Urinary bladder (tissue), 4 donors: ENCODE measurements around the gene TMEM200A. TPM values are rescaled to one million over a fixed set of nuclear protein-coding genes. Genes with fewer than 3 reads are reported as not detected.
A peak's percentile ranks its signal among the peaks of the same experiment; 100 is the strongest.

Experiments
- DNase-seq: peaks from one replicate; pipeline ENCODE4 v3.0.0-alpha.2; 2015; ENCODE audit errors: extremely low spot score
- H3K27ac ChIP-seq: one replicate; pipeline ENCODE4 v1.5.1; 2013; ENCODE audit warnings: low read depth, mild to moderate bottlenecking, moderate library complexity
- H3K36me3 ChIP-seq: one replicate; pipeline ENCODE4 v1.6.1; 2013; ENCODE audit warnings: mild to moderate bottlenecking, moderate library complexity; ENCODE audit not compliant: insufficient read depth
- H3K4me1 ChIP-seq: one replicate; pipeline ENCODE4 v1.6.1; 2013; ENCODE audit warnings: mild to moderate bottlenecking, moderate library complexity; ENCODE audit not compliant: insufficient read depth
- H3K4me3 ChIP-seq: one replicate; pipeline ENCODE4 v1.5.1; 2013; ENCODE audit warnings: low read depth, low read length
- WGBS: extraction: QIAGEN DNeasy Blood & Tissue Kit; methylation state at CpG from one replicate; pipeline ENCODE4 v1.1.7; 2013; 5-methylcytosine and 5-hydroxymethylcytosine counted together
- polyA plus RNA-seq: library from polyadenylated mRNA; stranded (reverse); fragments of 200-250 nt; gene quantifications from one replicate; pipeline ENCODE4 v1.2.3, GENCODE V29; 2013
- total RNA-seq: library from RNA; depleted of rRNA; stranded (reverse); fragments of >200 nt; gene quantifications from one replicate; pipeline ENCODE4 v1.2.3, GENCODE V29; 2014
- donor health status: healthy with polysubstance abuse.
- donor health status: healthy.

Gene TMEM200A
- total and polyA plus RNA-seq, 2 donors = 9.5 to 24.8 TPM

DNA sequence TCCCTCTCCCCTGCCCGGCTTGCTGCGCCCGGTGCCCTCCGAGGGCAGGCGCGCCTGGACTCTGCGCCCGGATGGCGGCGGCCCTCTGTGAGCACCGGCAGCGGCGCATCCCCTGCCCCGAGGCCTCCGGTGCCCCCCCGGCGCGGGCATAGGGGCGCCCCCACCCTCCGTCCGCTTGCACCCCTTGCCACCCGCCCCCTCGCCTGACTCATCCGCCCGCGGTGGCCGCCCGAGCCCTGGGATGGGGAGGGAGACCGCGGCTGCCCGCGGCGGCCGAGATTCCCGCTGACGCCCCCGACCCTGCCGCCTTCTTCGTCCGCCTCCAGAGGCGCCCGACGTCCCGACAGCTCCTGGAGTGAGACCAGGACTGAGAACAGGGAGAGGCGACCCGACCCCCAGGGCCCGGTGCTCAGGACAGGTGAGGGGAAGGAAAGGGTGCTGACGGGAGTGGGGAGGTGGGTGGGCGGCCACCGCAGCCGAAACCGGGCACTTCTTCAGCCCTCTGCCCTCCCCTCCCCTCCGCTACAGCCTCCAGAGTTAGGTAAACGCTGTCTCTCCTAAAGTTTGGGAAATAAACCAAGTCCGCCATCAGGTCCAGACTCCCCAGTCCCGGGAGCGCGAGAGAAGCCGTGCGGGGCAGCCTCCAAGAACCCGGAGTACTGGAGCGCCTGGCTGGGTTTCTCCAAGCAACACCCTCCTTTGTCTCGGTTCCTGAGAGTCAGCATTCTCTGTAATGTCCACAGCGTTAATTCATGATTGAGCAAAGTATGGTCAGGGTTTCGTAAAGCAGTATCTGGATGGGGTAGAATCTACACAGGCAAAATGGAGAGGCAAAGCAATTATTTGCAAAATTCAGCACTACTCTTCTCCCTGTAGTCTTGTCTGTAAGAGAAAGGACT, 539 bp downstream of the TMEM200A start:
- DNase-seq = no peak
- WGBS = under 1% methylated on average over 65 of the region's 65 CpGs
- H3K27ac ChIP-seq = no peak overlapping the region

DNA sequence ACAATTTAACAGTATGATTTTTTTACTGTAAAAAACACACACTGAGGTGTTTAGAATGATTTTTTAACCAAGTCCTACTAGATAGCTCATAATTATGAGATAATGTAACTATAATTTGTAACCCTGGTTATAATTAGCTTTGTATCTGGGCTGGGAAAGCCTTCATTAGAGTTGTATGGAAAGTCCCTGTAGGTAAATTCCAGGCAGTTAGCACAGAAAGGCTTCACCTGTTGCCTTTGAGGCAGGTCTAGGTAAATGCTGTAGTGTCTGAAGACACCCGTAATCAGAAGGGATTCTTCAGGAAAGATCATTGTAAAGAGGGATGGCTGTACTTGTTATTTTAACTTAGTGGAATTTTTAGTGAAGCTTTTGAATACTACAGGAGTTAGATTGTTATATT, 1.9 kb downstream of the TMEM200A start:
- H3K4me1 ChIP-seq = no peaks in the 10 kb centered on the region
- no peak overlapping the region for H3K27ac ChIP-seq
- 78% methylated on average over 1 of the region's 1 CpG for WGBS
- no peaks in the 10 kb centered on the region for H3K36me3 ChIP-seq
- no peak overlapping the region for H3K4me3 ChIP-seq
- no peak for DNase-seq

More for the DNA sequence above, 539 bp downstream of the TMEM200A start:
- no peaks in the 10 kb centered on the region for H3K36me3 ChIP-seq
- peak overlapping the region; percentile 85 for H3K4me3 ChIP-seq
- no peaks in the 10 kb centered on the region for H3K4me1 ChIP-seq

DNA sequence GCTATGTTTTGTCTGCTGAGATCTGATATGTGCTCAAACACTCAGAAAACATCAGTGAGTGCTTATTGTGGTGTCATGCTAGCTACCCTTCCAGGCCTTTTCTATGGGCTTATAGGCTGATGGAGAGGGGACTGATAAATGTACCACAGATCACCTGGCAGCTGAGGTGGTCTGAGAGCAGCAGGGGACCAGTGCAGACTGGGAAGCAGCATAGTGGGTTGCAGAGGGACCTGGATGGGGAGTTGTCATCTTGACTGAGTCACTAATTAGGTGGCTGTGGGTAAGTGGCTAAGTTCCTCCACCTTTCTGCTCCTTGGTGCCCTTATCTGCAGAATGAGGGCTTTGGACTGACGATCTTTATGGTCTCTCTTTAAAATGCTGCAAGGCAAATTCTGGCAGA, 2.8 kb downstream of the TMEM200A start:
- 72% methylated on average over 1 of the region's 1 CpG for WGBS
- H3K36me3 ChIP-seq = no peaks in the 10 kb centered on the region
- H3K4me1 ChIP-seq = no peaks in the 10 kb centered on the region
- no peak overlapping the region for H3K4me3 ChIP-seq
- no peak overlapping the region for H3K27ac ChIP-seq
- no peak for DNase-seq

DNA sequence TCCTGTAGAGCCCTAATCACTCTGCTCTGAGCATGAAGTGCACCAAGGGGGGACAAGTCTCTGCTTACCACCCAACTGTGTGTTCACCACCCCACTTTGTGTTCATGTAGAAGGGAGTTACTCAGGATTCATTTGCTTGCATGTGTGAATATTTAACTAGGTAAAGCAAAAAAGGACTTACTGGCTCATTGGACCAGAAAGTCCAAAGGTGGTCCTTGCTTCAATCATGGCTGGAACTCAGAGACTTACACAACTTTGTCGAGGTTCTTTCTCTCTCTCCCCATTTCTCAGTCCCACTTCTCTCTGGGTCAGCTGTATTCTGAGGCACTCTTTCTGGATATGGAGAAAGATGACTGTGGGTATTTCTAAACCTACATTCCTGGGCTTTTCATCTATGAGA, 4.0 kb downstream of the TMEM200A start:
- WGBS = 86% methylated on average over 1 of the region's 1 CpG
- no peak for DNase-seq
- H3K36me3 ChIP-seq = no peaks in the 10 kb centered on the region
- no peak overlapping the region for H3K27ac ChIP-seq
- no peak overlapping the region for H3K4me3 ChIP-seq
- no peaks in the 10 kb centered on the region for H3K4me1 ChIP-seq

DNA sequence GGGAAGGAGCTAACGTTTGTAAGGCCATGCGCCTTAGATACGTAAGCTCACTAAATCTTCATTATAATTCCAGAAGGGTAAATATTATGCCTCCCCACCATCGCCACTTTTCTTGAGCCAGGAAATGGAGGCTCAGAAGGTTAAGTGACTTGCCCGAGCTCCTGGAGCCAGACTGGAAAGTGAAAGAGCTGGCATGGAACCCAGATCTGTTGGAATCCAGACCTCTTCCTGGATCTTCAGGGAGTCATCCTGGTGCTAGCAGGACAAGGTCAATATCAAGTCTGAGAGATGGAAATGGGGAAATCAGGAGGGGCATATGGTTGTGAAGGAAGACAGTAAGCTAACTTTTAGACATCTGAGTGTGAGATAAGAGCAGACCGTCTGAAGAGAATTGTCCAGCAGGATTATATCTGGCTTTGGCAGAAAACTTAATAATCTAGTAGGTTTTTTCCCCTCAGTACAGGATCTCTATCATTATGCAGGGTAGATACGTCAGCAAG, 6.2 kb downstream of the TMEM200A start:
- Histone ChIP-seq H3K4me3 (no peak overlapping the region), H3K27ac (peak overlapping the region; percentile 6), H3K36me3 (no peaks in the 10 kb centered on the region), H3K4me1 (no peaks in the 10 kb centered on the region)
- DNase-seq = no peak
- 40% methylated on average over 7 of the region's 7 CpGs for WGBS

DNA sequence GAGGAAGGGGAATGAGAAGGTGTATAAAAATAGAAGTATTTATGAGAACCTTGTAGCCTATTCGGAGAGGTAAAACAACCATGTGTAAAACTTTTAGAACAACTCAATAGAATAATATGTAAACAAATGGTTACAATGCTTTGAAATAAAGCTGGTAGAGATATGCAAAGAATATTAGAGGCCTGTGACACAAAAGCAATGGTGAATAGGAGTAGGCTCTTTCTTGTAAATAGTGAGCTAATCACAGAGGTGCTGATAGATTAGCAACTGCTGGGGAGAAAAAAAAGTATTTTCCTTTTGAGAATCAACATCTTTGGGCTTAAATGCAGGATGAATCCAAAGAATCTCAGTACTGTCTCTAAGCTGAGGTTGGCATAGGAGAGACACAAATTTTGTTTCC, 7.0 kb downstream of the TMEM200A start:
- Histone ChIP-seq H3K36me3 (no peaks in the 10 kb centered on the region), H3K4me3 (no peak overlapping the region), H3K27ac (no peak overlapping the region), H3K4me1 (no peaks in the 10 kb centered on the region)
- 46% methylated on average over 1 of the region's 1 CpG for WGBS
- DNase-seq = no peak

DNA sequence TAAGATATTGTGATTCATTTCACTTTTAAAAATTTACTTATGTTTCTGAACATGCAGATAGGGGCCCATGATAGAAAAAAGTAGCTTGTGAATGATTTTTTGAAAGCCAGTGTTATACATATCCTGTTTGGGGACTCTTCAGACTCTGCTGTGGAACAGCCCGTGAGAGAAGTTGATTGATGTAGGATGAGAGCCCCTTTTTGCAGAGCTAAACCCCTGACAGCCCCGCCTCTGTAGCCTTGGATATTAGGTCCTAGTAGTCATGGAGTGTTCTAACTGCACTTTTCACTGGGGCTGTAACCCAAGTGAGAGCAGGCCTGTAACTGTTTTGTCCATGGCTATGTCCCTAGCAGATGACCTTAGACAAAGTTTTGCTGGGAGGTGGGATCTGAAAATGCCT, 8.2 kb downstream of the TMEM200A start:
- H3K4me3 ChIP-seq = no peak overlapping the region
- H3K36me3 ChIP-seq = no peaks in the 10 kb centered on the region
- 89% methylated on average over 2 of the region's 2 CpGs for WGBS
- H3K4me1 ChIP-seq = no peaks in the 10 kb centered on the region
- no peak for DNase-seq
- no peak overlapping the region for H3K27ac ChIP-seq

DNA sequence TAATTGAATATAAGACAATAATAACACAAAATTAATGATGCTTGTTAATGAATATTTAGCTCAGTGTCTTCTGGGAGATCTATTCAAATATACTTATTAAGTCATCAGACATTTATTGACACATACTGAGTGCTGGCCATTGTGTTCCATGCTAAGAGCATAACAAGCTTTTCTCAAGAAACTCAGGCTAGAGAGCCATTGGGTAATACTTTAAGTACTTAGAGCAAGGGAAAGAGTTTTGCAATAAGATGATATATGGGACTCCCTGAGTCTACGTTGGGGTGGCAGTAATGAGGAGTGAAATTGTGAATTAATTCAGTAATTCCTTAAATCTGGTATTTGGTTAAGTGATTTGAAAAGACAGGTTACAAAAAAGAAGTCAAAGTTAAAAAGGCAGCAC, 11.1 kb downstream of the TMEM200A start:
- Histone ChIP-seq H3K4me3 (no peak overlapping the region), H3K4me1 (no peaks in the 10 kb centered on the region), H3K36me3 (no peaks in the 10 kb centered on the region), H3K27ac (no peak overlapping the region)
- no peak for DNase-seq
- WGBS = 90% methylated on average over 1 of the region's 1 CpG

DNA sequence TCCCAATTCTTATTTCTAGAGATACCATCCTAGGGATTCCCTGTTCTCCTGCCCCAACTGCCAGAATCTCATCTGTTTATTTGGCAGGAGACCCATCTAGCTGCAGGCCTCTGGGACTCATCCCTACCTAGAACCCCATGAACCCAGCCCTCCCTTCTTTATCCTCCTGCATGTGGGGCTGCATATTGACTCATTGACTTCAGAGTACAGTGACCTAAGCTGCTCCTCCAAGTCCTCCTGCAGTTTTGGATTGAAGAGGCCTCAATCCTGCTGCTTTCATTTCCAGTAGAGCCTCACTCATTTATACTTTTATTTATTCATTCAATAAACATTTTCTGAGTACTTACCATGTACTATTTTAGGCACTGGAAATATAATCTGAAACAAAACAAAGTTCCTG, 11.6 kb downstream of the TMEM200A start:
- H3K27ac ChIP-seq = no peak overlapping the region
- no peaks in the 10 kb centered on the region for H3K36me3 ChIP-seq
- no peak overlapping the region for H3K4me3 ChIP-seq
- no peak for DNase-seq
- no peaks in the 10 kb centered on the region for H3K4me1 ChIP-seq

DNA sequence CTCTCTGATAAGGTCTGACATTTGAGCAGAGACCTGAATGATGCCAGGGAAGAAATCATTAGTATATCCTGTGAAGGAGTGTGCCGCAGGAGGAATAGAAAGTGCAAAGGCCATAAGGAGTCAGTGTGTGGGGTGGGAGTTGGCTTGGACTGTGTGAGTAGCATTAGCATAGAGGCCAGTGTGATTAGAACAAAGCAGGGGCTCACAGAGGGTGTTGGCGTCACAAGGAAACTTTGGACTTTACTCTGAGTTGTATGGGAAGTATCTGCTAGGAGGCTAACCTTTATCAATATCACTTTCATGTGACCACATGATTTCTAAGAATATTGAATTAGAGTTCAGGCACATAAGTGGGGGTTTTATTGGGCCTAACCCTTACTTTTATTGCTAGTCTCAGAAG, 12.1 kb downstream of the TMEM200A start:
- H3K27ac ChIP-seq = no peak overlapping the region
- no peak for DNase-seq
- H3K36me3 ChIP-seq = no peaks in the 10 kb centered on the region
- WGBS = 89% methylated on average over 2 of the region's 2 CpGs
- no peak overlapping the region for H3K4me3 ChIP-seq
- no peaks in the 10 kb centered on the region for H3K4me1 ChIP-seq

DNA sequence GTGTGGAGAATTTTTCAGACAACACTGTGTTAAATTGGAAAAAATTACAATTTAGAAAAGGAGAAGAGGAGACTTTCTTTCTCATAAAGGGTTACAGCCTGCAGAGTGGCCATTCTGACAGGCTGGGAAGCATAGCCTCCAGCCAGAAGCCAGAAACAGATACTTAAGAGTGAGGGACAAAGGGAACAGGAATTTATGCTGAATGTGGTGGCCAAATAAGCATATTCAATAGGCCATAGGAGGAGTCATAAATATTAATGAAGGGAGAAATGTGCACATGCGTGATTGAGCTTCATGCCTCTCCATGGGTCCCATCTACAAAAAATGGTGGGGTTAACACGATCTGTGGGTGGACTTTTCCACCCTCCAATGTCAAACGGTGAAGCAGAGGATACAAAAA, 13.4 kb downstream of the TMEM200A start:
- no peak overlapping the region for H3K27ac ChIP-seq
- no peak for DNase-seq
- H3K36me3 ChIP-seq = no peaks in the 10 kb centered on the region
- H3K4me3 ChIP-seq = no peak overlapping the region
- WGBS = 91% methylated on average over 3 of the region's 3 CpGs
- H3K4me1 ChIP-seq = no peaks in the 10 kb centered on the region

DNA sequence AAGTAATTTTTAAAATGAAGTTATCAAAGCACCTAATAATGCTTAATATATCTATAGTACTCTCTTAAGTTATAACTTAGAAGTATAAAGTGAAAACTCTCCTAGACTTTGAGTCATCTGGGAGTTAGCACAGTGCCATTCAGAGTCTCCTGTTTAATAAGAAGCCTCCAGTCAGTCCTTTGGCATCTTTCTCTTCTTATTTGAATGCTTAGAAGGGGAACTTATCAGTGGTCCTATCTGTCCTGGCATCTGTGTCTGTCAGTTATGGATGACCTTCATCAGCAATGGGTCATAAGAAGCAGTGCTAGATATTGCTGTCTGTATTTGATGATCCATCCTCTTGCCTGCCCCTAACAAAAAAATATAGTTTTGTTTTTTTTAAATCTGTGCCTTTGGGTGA, 15.2 kb downstream of the TMEM200A start:
- H3K4me3 ChIP-seq = no peak overlapping the region
- H3K36me3 ChIP-seq = no peaks in the 10 kb centered on the region
- no peaks in the 10 kb centered on the region for H3K4me1 ChIP-seq
- DNase-seq = no peak
- no peak overlapping the region for H3K27ac ChIP-seq

DNA sequence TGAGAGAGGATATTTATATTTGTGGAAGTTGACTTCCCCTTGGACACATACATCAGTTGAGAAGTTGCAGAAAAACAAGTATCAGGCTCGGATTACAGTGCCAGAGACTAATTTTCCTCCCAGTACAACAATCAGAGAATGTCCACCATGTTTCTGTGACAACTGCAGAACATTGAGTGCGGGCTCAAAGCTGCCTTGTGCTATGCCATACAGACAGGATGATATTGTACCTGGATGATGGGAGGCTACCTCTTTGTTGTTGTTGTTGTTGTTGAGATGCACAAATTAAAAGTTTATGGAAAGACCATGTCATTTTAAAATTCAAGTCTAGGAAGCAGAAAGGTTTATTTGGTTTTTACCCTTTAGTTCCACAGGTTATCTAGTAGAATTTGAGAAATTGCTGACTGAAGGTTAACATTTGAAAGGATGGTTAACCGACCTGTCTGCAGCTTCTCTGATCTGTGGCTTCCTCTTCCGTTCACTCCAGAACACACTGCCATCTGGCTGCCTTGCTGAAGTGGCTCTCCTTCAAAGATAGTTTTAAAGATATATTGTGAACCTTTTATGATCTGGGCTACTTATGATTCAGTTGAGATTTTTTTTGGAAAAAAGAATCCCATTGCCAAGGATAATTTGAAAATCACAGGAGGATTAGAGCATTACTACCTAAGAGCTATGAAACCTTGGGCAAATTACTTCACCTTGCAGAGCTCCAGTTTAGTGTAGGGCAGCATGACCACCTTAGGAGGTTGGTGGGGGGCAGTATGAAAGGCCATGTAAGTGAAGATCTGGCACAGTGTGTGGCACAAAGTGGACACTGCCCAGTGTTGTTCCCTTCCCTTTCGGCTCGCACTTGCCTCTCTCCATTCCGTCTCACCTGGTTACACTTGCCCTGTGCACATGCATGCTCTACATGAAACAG, 15.9 kb downstream of the TMEM200A start:
- Histone ChIP-seq H3K36me3 (no peaks in the 10 kb centered on the region), H3K4me1 (no peaks in the 10 kb centered on the region), H3K4me3 (no peak overlapping the region), H3K27ac (no peak overlapping the region)
- no peak for DNase-seq
- WGBS = 73% methylated on average over 7 of the region's 7 CpGs
